PFSK-1 (cell line): ENCODE data around the gene EME2.

ENCODE experiments used
- POLR2AphosphoS5 ChIP-seq: IDR thresholded peaks from 2 replicates; pipeline ENCODE4 v1.6.1; 2012; ENCODE audit warnings: low read depth, mild to moderate bottlenecking, control low read depth, low read length, moderate library complexity
- REST ChIP-seq, 2 experiments: IDR thresholded peaks; 2 replicates each; pipeline versions ENCODE4 v1.6.1 to v1.8.0; 2011 to 2012; ENCODE audit warnings: low read depth in 2 of 2, low read length in 2 of 2, control low read depth in 1 of 2, inconsistent platforms in 1 of 2, mild to moderate bottlenecking in 1 of 2, moderate library complexity in 1 of 2; ENCODE audit not compliant: insufficient read depth in 1 of 2
- SIN3A ChIP-seq: IDR thresholded peaks from 2 replicates; pipeline ENCODE4 v1.6.1; 2012; ENCODE audit warnings: mild to moderate bottlenecking, low read length, moderate library complexity, borderline replicate concordance; ENCODE audit not compliant: insufficient read depth
- TAF1 ChIP-seq: IDR thresholded peaks from 2 replicates; pipeline ENCODE4 v1.6.1; 2012; ENCODE audit warnings: low read length, control low read depth, borderline replicate concordance; ENCODE audit not compliant: insufficient read depth

- TF ChIP-seq REST (IDR thresholded peaks at IDR 0.05; ENCODE audit: insufficient read depth in 1 of 2, low read depth in 2 of 2, low read length in 2 of 2) (no peak), POLR2AphosphoS5 (no peak), SIN3A (no peak), TAF1 (no peak)
Observed at GRCh38 chr16:1789643-1790045, 17.0 kb downstream of the EME2 start.
